ENCODE measurements around the gene LRFN3.

GRCh38 chr19:35908010-35908441 is 28.1 kb upstream of the LRFN3 start, which contains the start of gene TYROBP:
- no peak for TF ChIP-seq CTCF (IDR thresholded peaks at IDR 0.05; ENCODE audit: low read depth, low read length)
- no peak for TF ChIP-seq EZH2phosphoT487 (IDR thresholded peaks at IDR 0.05; ENCODE audit: low read depth)
